HepG2 (cell line): ENCODE data around the gene NOP14. TPM values are rescaled to one million over a fixed set of nuclear protein-coding genes. Genes with fewer than 3 reads are reported as not detected.
"Not testable (repeated sequence)": the region's sequence is repeated elsewhere in the genome, so short reads cannot be mapped to it uniquely, and the experiment has no call there.

Experiments used
- ATAC-seq: fragments of 200-7000 bp; cut with Tn5 transposase; 3 replicates; pipeline ENCODE4 v1.9.1; 2020; ENCODE audit warnings: mild to moderate bottlenecking, moderate library complexity
- BruUV-seq: library from RNA; stranded (reverse); fragments of 400-500 nt; replicated peaks from 2 replicates; lab custom pipeline; 2021; lab: Mats Ljungman, UMichigan
- CTCF ChIA-PET: fragments of 300-600 bp; formaldehyde crosslinking; extraction: SDS; loops from one replicate; lab custom pipeline; 2021; ENCODE audit warnings: low total read pairs, inconsistent platforms, low intra/inter-chr PET ratio; lab: Yijun Ruan, JAX
- POLR2A ChIA-PET: fragments of 350-600 bp; sonication (Branson Sonifier 250); formaldehyde crosslinking; loops from one replicate; lab custom pipeline; 2020; ENCODE audit warnings: antibody characterized with exemption, inconsistent platforms; lab: Yijun Ruan, JAX
- DNase-seq: peaks from one replicate; pipeline ENCODE4 v3.0.0-alpha.2; 2015; ENCODE audit warnings: low spot score
- FAIRE-seq: peaks from 3 replicates; lab custom pipeline; 2011; peaks lifted over from hg19 to GRCh38; lab: Jason Lieb, UNC
- H2AFZ ChIP-seq: one replicate; pipeline ENCODE4 v1.6.1; 2011; ENCODE audit warnings: low read length, inconsistent platforms
- H3K27ac ChIP-seq: fragments of 300-600 bp; 3 replicates; pipeline ENCODE4 v1.8.0; 2011; ENCODE audit warnings: mixed run types, mild to moderate bottlenecking, mixed read lengths, low read length, inconsistent platforms; ENCODE audit not compliant: insufficient read depth; ENCODE audit errors: extremely low read length
- H3K27me3 ChIP-seq, 2 experiments: fragments of 200-600 bp in 1 of 2; 2 replicates in 1 of 2; 3 replicates in 1 of 2; pipeline versions ENCODE4 v1.6.0 to v1.8.0; 2011; ENCODE audit warnings: low read length in 2 of 2, mild to moderate bottlenecking in 2 of 2, moderate library complexity in 2 of 2, inconsistent platforms in 1 of 2; ENCODE audit not compliant: insufficient read depth in 2 of 2, control insufficient read depth in 1 of 2
- H3K36me3 ChIP-seq, 2 experiments: fragments of 200-600 bp in 1 of 2; replicated peaks in 1 of 2; 2 replicates in 1 of 2; 3 replicates in 1 of 2; pipeline versions ENCODE4 v1.5.1 to v1.8.0; 2011; ENCODE audit warnings: low read length in 2 of 2, inconsistent platforms in 1 of 2; ENCODE audit not compliant: insufficient read depth in 2 of 2, control insufficient read depth in 1 of 2
- H3K4me1 ChIP-seq: 2 replicates; pipeline ENCODE4 v1.5.1; 2012; ENCODE audit warnings: low read length, inconsistent platforms; ENCODE audit not compliant: insufficient read depth
- H3K4me2 ChIP-seq: 2 replicates; pipeline ENCODE4 v1.6.0; 2011; ENCODE audit warnings: low read depth, low read length, inconsistent platforms
- H3K4me3 ChIP-seq, 3 experiments: fragments of 200-600 bp in 1 of 3; sonication (generic), shearing (Covaris generic) in 1 of 3; replicated peaks in 1 of 3; 2 replicates each; pipeline ENCODE4 v1.5.1; 2011 to 2016; ENCODE audit warnings: low read length in 3 of 3, inconsistent platforms in 2 of 3, low read depth in 2 of 3, mild to moderate bottlenecking in 2 of 3, control low read depth in 1 of 3, mixed read lengths in 1 of 3; ENCODE audit not compliant: insufficient read depth in 1 of 3
- H3K79me2 ChIP-seq: one replicate; pipeline ENCODE4 v1.6.1; 2011; ENCODE audit warnings: low read length, inconsistent platforms; ENCODE audit not compliant: insufficient read depth
- H3K9ac ChIP-seq: 2 replicates; pipeline ENCODE4 v1.6.0; 2011; ENCODE audit warnings: mild to moderate bottlenecking, low read depth, low read length, inconsistent platforms; ENCODE audit not compliant: insufficient read depth
- H3K9me3 ChIP-seq: 2 replicates; pipeline ENCODE4 v1.5.1; 2012; ENCODE audit warnings: mild to moderate bottlenecking, low read length
- H4K20me1 ChIP-seq: 2 replicates; pipeline ENCODE4 v1.6.0; 2011; ENCODE audit warnings: inconsistent platforms, mild to moderate bottlenecking, low read length, moderate library complexity; ENCODE audit not compliant: insufficient read depth
- FOXA3 ChIP-seq: IDR thresholded peaks from 2 replicates; pipeline ENCODE4 v1.6.1; 2016; ENCODE audit warnings: missing genetic modification reagents, missing compliant biosample characterization
- ZNF281 ChIP-seq: sonication (generic); formaldehyde crosslinking; IDR thresholded peaks from 2 replicates; pipeline ENCODE4 v1.4.0; 2020; ENCODE audit warnings: missing genetic modification reagents, borderline replicate concordance
- WGBS: methylation state at CpG from one replicate; pipeline ENCODE4 v1.1.6; 2017; ENCODE audit warnings: low lambda C conversion rate; 5-methylcytosine and 5-hydroxymethylcytosine counted together
- in situ Hi-C: cut with HindIII; loops from 2 replicates; pipeline ENCODE4 v1.10.0; 2017; ENCODE audit warnings: low pct_unique_long_range_greater_than_20kb; ENCODE audit not compliant: extremely low pct_ligation_motif_present
- intact Hi-C: fragments of 100-400 bp; cut with micrococcal nuclease; formaldehyde crosslinking; loops from one replicate; pipeline ENCODE4 v1.10.0; 2022; ENCODE audit not compliant: unreplicated experiment
- polyA plus RNA-seq, 8 experiments: library from polyadenylated mRNA; depleted of rRNA in 3 of 8; stranded (reverse) in 7 of 8; unstranded in 1 of 8; fragments of >200 nt; fragmentation: Illumina TruSeq in 4 of 8; extraction: Trizol in 4 of 8; gene quantifications; 2 replicates each; pipeline versions ENCODE4 v1.2.1 to v1.2.3, GENCODE V29; 2011 to 2016; ENCODE audit warnings: low read depth in 4 of 8, missing spikeins in 1 of 8, mixed read lengths in 1 of 8; ENCODE audit not compliant: insufficient read depth in 1 of 8
- total RNA-seq, 5 experiments: library from RNA; depleted of rRNA; stranded (reverse); fragments of >200 nt; fragmentation: Illumina TruSeq; extraction: Trizol; gene quantifications; 2 replicates each; pipeline ENCODE4 v1.2.3, GENCODE V29; 2016; ENCODE audit warnings: low read depth in 1 of 5
- TF ChIP-seq, protein P1 (sequence below): sonication (generic); formaldehyde crosslinking; IDR thresholded peaks from 2 replicates; pipeline ENCODE4; 2020; ENCODE audit warnings: missing genetic modification reagents, mild to moderate bottlenecking, borderline replicate concordance

Gene NOP14
- total and polyA plus RNA-seq, 2 of the 13 experiments (the other 11 are each of a cell fraction or from before 2014, with no cell fraction given): 6.9 to 47.9 TPM

GRCh38 chr4:2922453-2923101 lies 40.6 kb downstream of the NOP14 start:
- H3K4me1 ChIP-seq, H3K9ac ChIP-seq, H2AFZ ChIP-seq, H4K20me1 ChIP-seq, BruUV-seq, ATAC-seq, H3K27me3 ChIP-seq, H3K4me2 ChIP-seq, H3K4me3 ChIP-seq, H3K79me2 ChIP-seq, FAIRE-seq, in situ Hi-C loops, intact Hi-C loops, CTCF ChIA-PET, H3K27ac ChIP-seq, POLR2A ChIA-PET, H3K9me3 ChIP-seq: not testable (repeated sequence)
- TF ChIP-seq ZNF281 (CRISPR knock-in tag) (peak; percentile 75; the same call in 1 of the 2 replicates), FOXA3 (CRISPR knock-in tag) (0 out of 2 replicates have a peak, but pooled peaks have one; percentile 8)
- TF ChIP-seq, protein P1, sequence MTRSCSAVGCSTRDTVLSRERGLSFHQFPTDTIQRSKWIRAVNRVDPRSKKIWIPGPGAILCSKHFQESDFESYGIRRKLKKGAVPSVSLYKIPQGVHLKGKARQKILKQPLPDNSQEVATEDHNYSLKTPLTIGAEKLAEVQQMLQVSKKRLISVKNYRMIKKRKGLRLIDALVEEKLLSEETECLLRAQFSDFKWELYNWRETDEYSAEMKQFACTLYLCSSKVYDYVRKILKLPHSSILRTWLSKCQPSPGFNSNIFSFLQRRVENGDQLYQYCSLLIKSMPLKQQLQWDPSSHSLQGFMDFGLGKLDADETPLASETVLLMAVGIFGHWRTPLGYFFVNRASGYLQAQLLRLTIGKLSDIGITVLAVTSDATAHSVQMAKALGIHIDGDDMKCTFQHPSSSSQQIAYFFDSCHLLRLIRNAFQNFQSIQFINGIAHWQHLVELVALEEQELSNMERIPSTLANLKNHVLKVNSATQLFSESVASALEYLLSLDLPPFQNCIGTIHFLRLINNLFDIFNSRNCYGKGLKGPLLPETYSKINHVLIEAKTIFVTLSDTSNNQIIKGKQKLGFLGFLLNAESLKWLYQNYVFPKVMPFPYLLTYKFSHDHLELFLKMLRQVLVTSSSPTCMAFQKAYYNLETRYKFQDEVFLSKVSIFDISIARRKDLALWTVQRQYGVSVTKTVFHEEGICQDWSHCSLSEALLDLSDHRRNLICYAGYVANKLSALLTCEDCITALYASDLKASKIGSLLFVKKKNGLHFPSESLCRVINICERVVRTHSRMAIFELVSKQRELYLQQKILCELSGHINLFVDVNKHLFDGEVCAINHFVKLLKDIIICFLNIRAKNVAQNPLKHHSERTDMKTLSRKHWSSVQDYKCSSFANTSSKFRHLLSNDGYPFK (CRISPR knock-in tag): 0 out of 2 replicates have a peak, but pooled peaks have one; percentile 47
- 60% methylated on average over 2 of the region's 7 CpGs for WGBS
- DNase-seq: peak; percentile 51
- peaks cover 18 to 42% of the 10 kb centered on the region in 2 experiments for H3K36me3 ChIP-seq

- H3K79me2 ChIP-seq, intact Hi-C loops, H3K9ac ChIP-seq, H2AFZ ChIP-seq, POLR2A ChIA-PET, ATAC-seq, CTCF ChIA-PET, in situ Hi-C loops, H3K4me1 ChIP-seq, H4K20me1 ChIP-seq, H3K27ac ChIP-seq, DNase-seq, H3K4me3 ChIP-seq, H3K4me2 ChIP-seq, FAIRE-seq, H3K9me3 ChIP-seq, BruUV-seq, H3K27me3 ChIP-seq: not testable (repeated sequence)
- peaks cover 12 to 24% of the 10 kb centered on the region in 2 experiments; a peak in 4 of 5 replicates for H3K36me3 ChIP-seq
- WGBS: 96% methylated on average over 8 of the region's 8 CpGs
These were observed 44.5 kb downstream of the NOP14 start for GRCh38 chr4:2918714-2919113.

- CTCF ChIA-PET, BruUV-seq, DNase-seq: not testable (repeated sequence)
These were observed 44.9 kb downstream of the NOP14 start for GRCh38 chr4:2918300-2918699.

More at GRCh38 chr4:2918300-2918699, 44.9 kb downstream of the NOP14 start:
- H3K4me2 ChIP-seq, H2AFZ ChIP-seq, ATAC-seq, H3K27me3 ChIP-seq, intact Hi-C loops, H4K20me1 ChIP-seq, POLR2A ChIA-PET, FAIRE-seq, in situ Hi-C loops, H3K27ac ChIP-seq, H3K4me3 ChIP-seq, H3K4me1 ChIP-seq, H3K9ac ChIP-seq, H3K9me3 ChIP-seq, H3K79me2 ChIP-seq: not testable (repeated sequence)
- H3K36me3 ChIP-seq: peaks cover 10 to 24% of the 10 kb centered on the region in 2 experiments; a peak in 4 of 5 replicates
- 100% methylated on average over 2 of the region's 2 CpGs for WGBS
